Natural killer cell (primary cell): ENCODE measurements around the gene BCL6B. TPM values are rescaled to one million over a fixed set of nuclear protein-coding genes. Genes with fewer than 3 reads are reported as not detected.
"Not testable (repeated sequence)": the region's sequence is repeated elsewhere in the genome, so short reads cannot be mapped to it uniquely, and the experiment has no call there.

Source experiments
- ATAC-seq, 3 donors: fragments of 150-1000 bp in 2 of 3; fragments of 200-7000 bp in 1 of 3; cut with Tn5 transposase; 1 replicate in 1 of 3; 2 replicates in 2 of 3; pipeline ENCODE4 v1.10.0; 2021; ENCODE audit warnings: mild to moderate bottlenecking in 2 of 3, moderate library complexity in 2 of 3
- DNase-seq, 2 donors: peaks; one replicate each; pipeline versions ENCODE4 v3.0.0 to v3.0.0-alpha.2; 2013 to 2021; ENCODE audit warnings: mixed read lengths in 1 of 2
- H3K27ac ChIP-seq: one replicate; pipeline ENCODE4 v1.5.1; 2013; ENCODE audit warnings: mild to moderate bottlenecking, low read length
- H3K27me3 ChIP-seq: one replicate; pipeline ENCODE4 v1.6.1; 2013; ENCODE audit warnings: low read length; ENCODE audit not compliant: control insufficient read depth, insufficient read depth
- H3K36me3 ChIP-seq: one replicate; pipeline ENCODE4 v1.6.1; 2013; ENCODE audit warnings: low read length; ENCODE audit not compliant: control insufficient read depth, insufficient read depth
- H3K4me1 ChIP-seq: one replicate; pipeline ENCODE4 v1.6.1; 2013; ENCODE audit warnings: low read length; ENCODE audit not compliant: control insufficient read depth, insufficient read depth
- H3K4me3 ChIP-seq: one replicate; pipeline ENCODE4 v1.5.1; 2013; ENCODE audit warnings: low read length
- H3K9me3 ChIP-seq: one replicate; pipeline ENCODE4 v1.6.1; 2013; ENCODE audit warnings: low read length; ENCODE audit not compliant: control insufficient read depth, insufficient read depth
- H3K27ac Mint-ChIP-seq, 2 donors: one replicate each; pipeline ENCODE4 v1.8.0; 2022; ENCODE audit warnings: mild to moderate bottlenecking in 2 of 2, mixed read lengths in 2 of 2, moderate library complexity in 1 of 2
- H3K27me3 Mint-ChIP-seq, 2 donors: one replicate each; pipeline ENCODE4 v1.8.0; 2022; ENCODE audit warnings: low read depth in 2 of 2, mixed read lengths in 2 of 2
- H3K36me3 Mint-ChIP-seq: one replicate; pipeline ENCODE4 v1.8.0; 2022; ENCODE audit warnings: mixed read lengths
- H3K4me1 Mint-ChIP-seq, 2 donors: one replicate each; pipeline ENCODE4 v1.8.0; 2022; ENCODE audit warnings: mixed read lengths in 2 of 2
- H3K4me3 Mint-ChIP-seq: one replicate; pipeline ENCODE4 v1.8.0; 2022; ENCODE audit warnings: mild to moderate bottlenecking, moderate library complexity, mixed read lengths
- H3K9me3 Mint-ChIP-seq, 2 donors: one replicate each; pipeline ENCODE4 v1.8.0; 2022; ENCODE audit warnings: mixed read lengths in 2 of 2
- CTCF ChIP-seq: fragments of 200-600 bp; IDR thresholded peaks from one replicate; pipeline ENCODE4 v1.8.0; 2022; ENCODE audit warnings: antibody characterized with exemption
- WGBS: methylation state at CpG from one replicate; pipeline ENCODE4 v1.1.7; 2013; ENCODE audit warnings: missing lambda C conversion rate; ENCODE audit not compliant: insufficient coverage; 5-methylcytosine and 5-hydroxymethylcytosine counted together
- intact Hi-C: fragments of 100-400 bp; cut with micrococcal nuclease; formaldehyde crosslinking; loops from one replicate; pipeline ENCODE4 v1.14.2; 2022
- total RNA-seq, 4 donors: library from RNA; stranded (reverse); fragments of 120-200 nt in 1 of 4; gene quantifications; one replicate each; pipeline versions ENCODE4 v1.2.3 to v1.2.4, GENCODE V29; 2013 to 2022

Gene BCL6B
- total RNA-seq, 3 donors from 2014 or later (not counting 1 experiment from before 2014, with no cell fraction given): 0.49 to 0.84 TPM; not detected in 1

GRCh38 chr17:7043497-7044198 lies 20.8 kb downstream of the BCL6B start, which contains the start of gene SLC16A11:
SLC16A11 (minus strand) TSS chr17:7044092; CDS start chr17:7043513, 579 bp downstream.
- Mint-ChIP-seq H3K36me3 (no peaks in the 10 kb centered on the region), H3K4me1 (peaks cover 27 to 51% of the 10 kb centered on the region in 2 donors), H3K27ac (peak within 1 kb of the TSS; percentile 76 to 90), H3K4me3 (peak within 1 kb of the TSS; percentile 84), H3K9me3 (no peaks in the 10 kb centered on the region), H3K27me3 (peaks cover 0 to 7% of the 10 kb centered on the region in 2 donors)
- Histone ChIP-seq H3K36me3 (no peaks in the 10 kb centered on the region), H3K4me3 (peak within 1 kb of the TSS; percentile 46), H3K27me3 (peaks cover 6% of the 10 kb centered on the region), H3K4me1 (peaks cover 43% of the 10 kb centered on the region), H3K9me3 (no peaks in the 10 kb centered on the region), H3K27ac (peak within 1 kb of the TSS; percentile 75)
- intact Hi-C loops: no loop called here
- no peak for TF ChIP-seq CTCF
- ATAC-seq: peak; percentile 8 to 25 (median 22)
- 6% methylated on average over 56 of the region's 58 CpGs for WGBS
- peak in 1 of 2 donors; percentile 52 for DNase-seq

GRCh38 chr17:7045492-7046126 lies 22.8 kb downstream of the BCL6B start:
- H3K27me3 Mint-ChIP-seq: peaks cover 0 to 7% of the 10 kb centered on the region in 2 donors
- H3K4me3 Mint-ChIP-seq: peak overlapping the region; percentile 87
- Histone ChIP-seq H3K36me3 (no peaks in the 10 kb centered on the region), H3K4me1 (peaks cover 43% of the 10 kb centered on the region), H3K9me3 (no peaks in the 10 kb centered on the region), H3K27me3 (peaks cover 6% of the 10 kb centered on the region), H3K27ac (no peak overlapping the region), H3K4me3 (no peak overlapping the region)
- intact Hi-C loops: loop anchor here (1.0 to 5.0 kb wide), 3 partner anchors 37 to 247 kb away; partner anchors contain the start of genes CLEC10A and YBX2
- peak overlapping the region; percentile 85 to 90 for H3K27ac Mint-ChIP-seq
- DNase-seq (peak in 1 of 2 donors; percentile 90), ATAC-seq (peak; percentile 28 to 49 (median 33))
- WGBS: 30% methylated on average over 3 of the region's 5 CpGs
- no peaks in the 10 kb centered on the region for H3K9me3 Mint-ChIP-seq
- peak; percentile 81 for TF ChIP-seq CTCF
- no peaks in the 10 kb centered on the region for H3K36me3 Mint-ChIP-seq
- H3K4me1 Mint-ChIP-seq: peaks cover 26 to 45% of the 10 kb centered on the region in 2 donors

GRCh38 chr17:7046127-7046724 lies 23.4 kb downstream of the BCL6B start:
- Mint-ChIP-seq H3K36me3 (no peaks in the 10 kb centered on the region), H3K27me3 (peaks cover 0 to 7% of the 10 kb centered on the region in 2 donors), H3K27ac (peak overlapping the region; percentile 85 to 90), H3K4me3 (peak overlapping the region; percentile 87), H3K9me3 (no peaks in the 10 kb centered on the region), H3K4me1 (peaks cover 25 to 43% of the 10 kb centered on the region in 2 donors)
- Histone ChIP-seq H3K36me3 (no peaks in the 10 kb centered on the region), H3K27ac (peak overlapping the region; percentile 45), H3K4me3 (peak overlapping the region; percentile 34), H3K4me1 (peaks cover 43% of the 10 kb centered on the region), H3K27me3 (peaks cover 6% of the 10 kb centered on the region), H3K9me3 (no peaks in the 10 kb centered on the region)
- peak in 2 of 3 donors; percentile 3 for ATAC-seq
- 11% methylated on average over 15 of the region's 15 CpGs for WGBS
- TF ChIP-seq CTCF: peak; percentile 27
- intact Hi-C loops: loop anchor here (1.0 to 5.0 kb wide), 3 partner anchors 36 to 246 kb away; partner anchors contain the start of genes CLEC10A and YBX2
- DNase-seq: peak in 1 of 2 donors; percentile 66

- intact Hi-C loops: loop anchor here (1.0 to 5.0 kb wide), 3 partner anchors 35 to 245 kb away; partner anchors contain the start of genes CLEC10A and YBX2
- H3K36me3 ChIP-seq: not testable (repeated sequence)
Measured at GRCh38 chr17:7046725-7047397, 24.0 kb downstream of the BCL6B start.

More at GRCh38 chr17:7046725-7047397, 24.0 kb downstream of the BCL6B start:
- not testable (repeated sequence) for H3K27me3 ChIP-seq, H3K36me3 Mint-ChIP-seq, H3K27me3 Mint-ChIP-seq, H3K9me3 Mint-ChIP-seq, H3K9me3 ChIP-seq
- 8% methylated on average over 26 of the region's 26 CpGs for WGBS
- ATAC-seq (peak in 2 of 3 donors; percentile 3 to 12), DNase-seq (peak in 1 of 2 donors; percentile 91)
- Mint-ChIP-seq H3K4me3 (peak overlapping the region; percentile 87), H3K27ac (peak overlapping the region; percentile 85 to 90), H3K4me1 (peaks cover 20 to 37% of the 10 kb centered on the region in 2 donors)
- peaks cover 39% of the 10 kb centered on the region for H3K4me1 ChIP-seq
- H3K4me3 ChIP-seq: peak overlapping the region; percentile 34
- peak overlapping the region; percentile 45 for H3K27ac ChIP-seq
